Body of pancreas (tissue), 4 donors: ENCODE data around the gene AUH.

Experiments used
- CTCF ChIP-seq, 7 experiments: fragments of 450-650 bp in 4 of 7; fragments of 200-600 bp in 3 of 7; sonication (generic) in 3 of 7; IDR thresholded peaks; one replicate each; pipeline ENCODE4 v1.5.1; 2016 to 2019; ENCODE audit warnings: antibody characterized with exemption in 7 of 7
- POLR2A ChIP-seq, 3 donors: fragments of 450-650 bp; IDR thresholded peaks; one replicate each; pipeline ENCODE4 v1.6.1; 2016; ENCODE audit warnings: antibody characterized with exemption in 3 of 3, mild to moderate bottlenecking in 2 of 3

GRCh38 chr9:91332546-91333231 lies 29.0 kb downstream of the AUH start:
- TF ChIP-seq CTCF (IDR thresholded peaks at IDR 0.05) = no peak
- no peak for TF ChIP-seq POLR2A (IDR thresholded peaks at IDR 0.05)
